ENCODE results near the gene SP1. TPM values are rescaled to one million over a fixed set of nuclear protein-coding genes. Genes with fewer than 3 reads are reported as not detected.
"Not testable (repeated sequence)": the region's sequence is repeated elsewhere in the genome, so short reads cannot be mapped to it uniquely, and the experiment has no call there.

The SP1 gene
- total and polyA plus RNA-seq, 3 donors from 2014 or later, result 58.6 to 86.0 (median 75.4) TPM

GRCh38 chr12:53353257-53353655 is 26.7 kb upstream of the SP1 start:
- 88% methylated on average over 5 of the region's 5 CpGs for WGBS, 2 donors
- Histone ChIP-seq H3K4me3 (no peak overlapping the region), H3K27me3 (no peaks in the 10 kb centered on the region), H3K27ac (no peak overlapping the region), H3K4me1 (no peaks in the 10 kb centered on the region), H3K36me3 (ENCODE audit: low read depth, missing control alignments) (no peaks in the 10 kb centered on the region), H3K9me3 (no peaks in the 10 kb centered on the region)
- no peak for DNase-seq
- TF ChIP-seq POLR2A (IDR thresholded peaks at IDR 0.05) (no peak), CTCF (IDR thresholded peaks at IDR 0.05) (no peak)
- intact Hi-C loops (cut with DNase I; ENCODE audit: low total_unique reads), result loop anchor here (5.0 kb wide), 1 partner anchor 69 kb away; the partner anchor contains the start of gene AMHR2

GRCh38 chr12:53355121-53355520 is 24.9 kb upstream of the SP1 start:
- no peak overlapping the region for H3K27ac ChIP-seq
- H3K9me3 ChIP-seq, result no peaks in the 10 kb centered on the region
- intact Hi-C loops (cut with DNase I; ENCODE audit: low total_unique reads), result no loop called here
- H3K27me3 ChIP-seq, result no peaks in the 10 kb centered on the region
- H3K4me3 ChIP-seq, result no peak overlapping the region
- WGBS, 2 donors, result 66 to 79% methylated on average over 3 of the region's 3 CpGs
- no peaks in the 10 kb centered on the region for H3K36me3 ChIP-seq (ENCODE audit: low read depth, missing control alignments)
- DNase-seq, result no peak
- no peak for TF ChIP-seq POLR2A (IDR thresholded peaks at IDR 0.05)
- no peak for TF ChIP-seq CTCF (IDR thresholded peaks at IDR 0.05)
- no peaks in the 10 kb centered on the region for H3K4me1 ChIP-seq

GRCh38 chr12:53358836-53359419 is 21.0 kb upstream of the SP1 start:
- Histone ChIP-seq H3K27me3 (no peaks in the 10 kb centered on the region), H3K27ac (no peak overlapping the region), H3K9me3 (no peaks in the 10 kb centered on the region), H3K36me3 (ENCODE audit: low read depth, missing control alignments) (no peaks in the 10 kb centered on the region), H3K4me3 (no peak overlapping the region), H3K4me1 (no peaks in the 10 kb centered on the region)
- no peak for DNase-seq
- 76 to 87% methylated on average over 5 of the region's 5 CpGs for WGBS, 2 donors
- intact Hi-C loops (cut with DNase I; ENCODE audit: low total_unique reads), result no loop called here
- no peak for TF ChIP-seq POLR2A (IDR thresholded peaks at IDR 0.05)
- TF ChIP-seq CTCF (IDR thresholded peaks at IDR 0.05), result no peak

- H3K27me3 ChIP-seq; intact Hi-C loops (cut with DNase I; ENCODE audit: low total_unique reads); H3K36me3 ChIP-seq (ENCODE audit: low read depth, missing control alignments); H3K27ac ChIP-seq; DNase-seq; H3K4me3 ChIP-seq; H3K9me3 ChIP-seq; H3K4me1 ChIP-seq: not testable (repeated sequence)
- 93 to 95% methylated on average over 10 of the region's 10 CpGs for WGBS, 2 donors
Measured at GRCh38 chr12:53361638-53362037, 18.3 kb upstream of the SP1 start.

- Histone ChIP-seq H3K9me3 (no peaks in the 10 kb centered on the region), H3K4me1 (peaks cover 3% of the 10 kb centered on the region), H3K4me3 (no peak overlapping the region), H3K36me3 (ENCODE audit: low read depth, missing control alignments) (no peaks in the 10 kb centered on the region), H3K27me3 (no peaks in the 10 kb centered on the region), H3K27ac (peak overlapping the region in 1 of 2 donors; percentile 78)
- whole genome bisulfite sequencing, 2 donors, result 71 to 79% methylated on average over 4 of the region's 4 CpGs
- intact Hi-C loops (cut with DNase I; ENCODE audit: low total_unique reads), result no loop called here
- TF ChIP-seq CTCF (IDR thresholded peaks at IDR 0.05) (no peak), POLR2A (IDR thresholded peaks at IDR 0.05) (no peak)
- DNase-seq, result no peak
Measured at GRCh38 chr12:53365245-53365904, 14.6 kb upstream of the SP1 start.

GRCh38 chr12:53373554-53374133 is 6.3 kb upstream of the SP1 start:
- WGBS, 2 donors, result 79 to 84% methylated on average over 6 of the region's 6 CpGs
- H3K27me3 ChIP-seq; H3K36me3 ChIP-seq (ENCODE audit: low read depth, missing control alignments); H3K4me3 ChIP-seq; DNase-seq; H3K9me3 ChIP-seq; intact Hi-C loops (cut with DNase I; ENCODE audit: low total_unique reads): not testable (repeated sequence)
- Histone ChIP-seq H3K4me1 (peaks cover 17% of the 10 kb centered on the region), H3K27ac (peak overlapping the region in 1 of 2 donors; percentile 53)

- H3K36me3 ChIP-seq (ENCODE audit: low read depth, missing control alignments); H3K4me3 ChIP-seq; H3K27me3 ChIP-seq; intact Hi-C loops (cut with DNase I; ENCODE audit: low total_unique reads); H3K27ac ChIP-seq; DNase-seq; H3K9me3 ChIP-seq: not testable (repeated sequence)
- H3K4me1 ChIP-seq, result peaks cover 21% of the 10 kb centered on the region
- WGBS, 2 donors, result 88 to 90% methylated on average over 14 of the region's 14 CpGs
Measured at GRCh38 chr12:53374277-53374676, 5.7 kb upstream of the SP1 start.

All from testis (tissue), 3 donors.